ENCODE results near the gene PRRT1.

Gene PRRT1

DNA sequence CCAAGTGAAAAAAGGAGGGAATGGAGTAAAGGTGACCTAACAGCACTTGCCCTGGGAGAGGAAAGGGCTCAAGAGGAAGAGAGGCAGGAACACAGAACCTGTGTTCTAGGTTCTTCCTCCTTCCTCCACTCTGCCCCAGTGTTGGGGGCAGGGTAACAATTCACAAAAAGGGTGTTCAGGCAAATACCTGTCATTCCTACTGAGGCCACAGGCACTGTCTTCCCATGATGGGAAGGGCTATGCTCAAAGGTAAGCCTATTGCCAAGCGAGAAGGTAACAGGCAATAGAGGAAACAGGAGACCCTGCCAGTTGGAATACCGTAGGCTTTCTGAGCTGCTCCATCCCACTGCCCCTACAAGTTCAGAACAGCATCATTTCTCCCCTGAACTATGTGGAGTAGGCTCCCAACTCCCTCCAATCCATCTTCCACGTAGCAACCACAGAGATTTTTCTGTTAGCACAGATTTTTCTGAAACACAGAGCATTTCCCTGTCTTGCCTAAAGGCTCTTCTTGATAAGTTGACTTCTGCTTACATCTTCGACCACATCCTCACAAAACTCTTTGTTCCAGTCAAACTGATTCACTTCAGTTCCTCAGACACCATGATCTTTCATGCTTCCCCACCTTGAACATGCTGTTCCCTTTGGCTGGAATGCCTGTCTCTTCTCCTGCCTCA lies 21.4 kb upstream of the PRRT1 start:
- no peak for DNase-seq

DNA sequence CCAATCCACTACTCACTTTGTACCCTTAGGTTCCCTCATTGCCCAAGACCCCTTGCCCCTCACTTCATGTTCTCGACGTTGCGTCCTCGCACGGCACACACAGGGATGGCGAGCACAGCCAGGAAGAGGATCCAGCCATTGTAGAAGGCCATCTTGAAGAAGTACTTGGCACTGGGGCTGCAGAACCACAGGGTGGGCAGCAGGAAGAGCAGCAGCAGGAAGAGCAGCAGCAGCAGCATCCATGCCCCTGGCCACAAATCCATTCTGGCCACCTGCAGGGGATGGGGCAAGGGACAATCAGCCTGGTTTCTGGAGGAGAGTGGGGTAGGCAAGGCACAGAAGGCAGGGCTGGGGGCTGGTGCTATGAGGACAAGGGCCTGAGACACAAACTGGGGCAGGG lies 19.5 kb upstream of the PRRT1 start:
- DNase-seq = no peak

DNA sequence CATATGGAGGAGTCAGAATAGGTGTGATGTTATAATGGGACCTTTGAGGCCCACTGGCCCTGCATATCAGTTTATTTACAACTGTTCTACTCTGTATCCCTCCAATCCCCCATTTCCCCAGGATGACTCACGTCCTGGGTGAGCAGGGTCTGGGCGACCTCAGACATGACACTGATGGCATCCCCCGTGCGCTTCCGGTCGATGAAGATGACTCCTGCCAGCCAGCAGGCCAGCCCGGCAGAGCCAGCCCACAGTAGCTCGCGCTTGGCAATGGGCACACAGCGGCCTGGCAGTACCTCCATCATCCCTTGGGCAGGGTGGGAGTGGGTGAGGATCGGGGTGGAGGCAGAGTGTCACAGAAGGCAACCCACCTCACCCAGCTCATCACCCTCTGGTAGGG lies 18.6 kb upstream of the PRRT1 start:
- DNase-seq = no peak

DNA sequence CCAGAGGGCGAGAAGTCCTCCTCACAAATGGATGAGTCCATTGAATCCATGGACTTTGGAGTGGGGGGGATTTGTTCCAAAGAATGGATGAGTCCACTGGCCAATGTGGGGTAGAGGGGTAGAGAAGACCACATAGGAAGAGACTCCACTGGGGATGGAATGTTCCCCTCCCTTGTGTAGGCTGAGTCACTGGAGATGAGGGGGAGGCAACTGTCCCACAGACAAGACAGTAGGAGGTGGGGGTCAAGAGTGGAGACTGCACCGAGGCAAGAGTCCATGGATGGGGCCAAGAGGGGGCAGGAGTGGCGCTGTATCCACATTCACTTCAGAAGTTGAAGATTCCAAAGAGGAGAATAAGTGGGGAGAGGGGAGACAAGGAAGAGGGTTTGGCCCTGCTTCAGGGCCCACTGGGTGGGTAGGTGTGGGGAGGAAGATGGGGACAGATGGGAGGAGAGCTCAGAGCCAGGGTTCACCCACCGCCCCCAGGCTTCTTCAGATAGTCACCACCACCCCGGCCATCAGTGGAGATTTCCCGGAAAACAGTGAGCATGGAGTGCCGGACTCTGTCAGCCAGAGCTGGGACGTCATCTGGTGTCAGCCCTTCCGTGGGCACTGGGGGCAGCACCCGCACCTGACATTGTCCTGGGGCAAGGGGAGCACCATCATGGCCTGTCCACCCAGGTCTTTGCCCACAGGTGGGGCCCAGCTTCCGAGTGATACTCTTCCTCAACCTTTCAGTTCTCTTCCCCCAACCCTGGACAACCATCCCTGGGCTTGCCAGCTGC lies 17.3 kb upstream of the PRRT1 start:
- DNase-seq = no peak

DNA sequence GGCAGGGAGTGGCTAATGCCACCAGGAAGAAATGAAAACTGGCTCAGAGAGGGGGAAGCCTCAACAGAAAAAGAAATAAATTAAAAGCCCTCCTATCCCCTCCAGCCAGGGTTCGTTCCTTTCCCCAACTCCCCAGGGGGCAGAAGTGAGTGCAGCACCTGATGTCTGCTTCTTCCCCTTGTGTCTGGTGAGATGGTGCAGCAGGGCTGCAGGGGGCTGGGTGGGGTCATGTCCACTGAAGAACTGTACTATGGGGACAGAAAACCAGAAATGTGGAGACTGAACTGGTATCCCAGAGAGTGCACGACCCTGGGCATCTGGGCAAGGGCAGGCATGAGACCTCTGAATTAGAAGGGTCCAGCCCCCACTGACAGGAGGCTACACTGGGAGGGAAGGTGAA lies 16.6 kb upstream of the PRRT1 start:
- no peak for DNase-seq

DNA sequence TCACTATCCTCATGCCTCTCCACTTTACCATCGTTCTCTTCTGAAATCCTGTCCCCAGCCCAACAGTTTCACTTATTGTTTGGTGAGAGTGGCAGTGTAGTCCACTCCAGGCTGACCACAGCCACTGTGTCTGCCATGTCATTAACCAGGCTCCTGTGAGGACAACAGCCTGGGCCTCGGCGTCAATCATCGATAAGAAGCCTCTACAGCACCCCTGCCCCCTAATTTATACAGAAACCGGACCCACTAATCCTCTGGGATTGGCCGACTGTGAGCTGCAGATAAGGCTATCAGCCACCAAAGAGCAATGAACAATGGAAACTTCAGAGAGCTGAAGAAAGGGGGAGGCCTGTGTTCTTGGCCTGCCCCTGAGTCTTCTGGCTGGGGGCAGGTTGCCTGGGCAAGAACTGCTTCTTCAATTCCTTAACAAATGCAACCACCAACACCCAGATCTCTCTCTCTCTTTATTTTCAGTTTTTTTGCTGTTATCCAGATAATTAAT lies 16.1 kb upstream of the PRRT1 start:
- no peak for DNase-seq

DNA sequence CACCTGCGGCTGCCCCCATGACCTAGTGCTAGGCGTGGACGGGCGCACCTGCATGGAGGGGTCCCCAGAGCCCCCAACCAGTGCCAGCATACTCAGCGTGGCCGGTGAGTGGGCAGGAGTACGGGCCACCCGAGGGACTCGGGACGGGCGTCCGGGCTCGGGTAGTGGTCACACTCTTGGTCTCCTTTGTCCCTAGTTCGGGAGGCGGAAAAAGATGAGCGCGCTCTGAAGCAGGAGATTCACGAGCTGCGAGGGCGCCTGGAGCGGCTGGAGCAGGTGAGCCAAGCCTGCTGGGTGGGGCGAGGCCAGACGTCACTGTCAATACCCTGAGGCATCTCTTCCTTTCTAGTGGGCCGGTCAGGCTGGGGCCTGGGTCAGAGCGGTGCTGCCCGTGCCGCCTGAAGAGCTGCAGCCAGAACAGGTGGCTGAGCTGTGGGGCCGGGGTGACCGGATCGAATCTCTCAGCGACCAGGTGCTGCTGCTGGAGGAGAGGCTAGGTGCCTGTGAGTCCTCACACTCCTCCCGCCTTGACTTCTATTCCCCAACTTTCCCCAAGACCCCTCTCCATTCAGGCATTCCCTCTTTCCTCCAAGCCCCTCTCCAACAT lies 15.5 kb upstream of the PRRT1 start:
- no peak for DNase-seq

DNA sequence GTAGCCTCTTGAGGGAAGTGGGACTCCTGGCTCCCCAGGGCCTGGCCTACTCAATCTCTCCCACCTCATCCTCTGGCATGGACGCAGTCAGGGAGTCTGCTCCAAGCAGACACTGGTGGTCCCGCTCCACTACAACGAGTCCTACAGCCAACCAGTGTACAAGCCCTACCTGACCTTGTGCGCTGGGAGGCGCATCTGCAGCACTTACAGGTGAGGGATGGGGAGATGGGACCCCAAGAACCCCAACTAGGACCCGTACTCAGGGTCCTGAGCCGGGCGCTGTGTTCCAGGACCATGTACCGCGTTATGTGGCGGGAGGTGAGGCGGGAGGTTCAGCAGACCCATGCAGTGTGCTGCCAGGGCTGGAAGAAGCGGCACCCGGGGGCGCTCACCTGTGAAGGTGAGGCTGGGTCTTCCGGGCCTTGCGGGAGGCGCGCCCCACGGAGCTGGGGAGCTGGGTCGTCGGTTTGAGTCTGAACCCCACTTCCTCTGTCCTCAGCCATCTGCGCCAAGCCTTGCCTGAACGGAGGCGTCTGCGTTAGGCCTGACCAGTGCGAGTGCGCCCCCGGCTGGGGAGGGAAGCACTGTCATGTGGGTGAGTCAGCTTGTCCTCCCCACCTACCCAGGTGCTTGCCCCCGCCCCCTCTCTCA lies 14.8 kb upstream of the PRRT1 start:
- no peak for DNase-seq

DNA sequence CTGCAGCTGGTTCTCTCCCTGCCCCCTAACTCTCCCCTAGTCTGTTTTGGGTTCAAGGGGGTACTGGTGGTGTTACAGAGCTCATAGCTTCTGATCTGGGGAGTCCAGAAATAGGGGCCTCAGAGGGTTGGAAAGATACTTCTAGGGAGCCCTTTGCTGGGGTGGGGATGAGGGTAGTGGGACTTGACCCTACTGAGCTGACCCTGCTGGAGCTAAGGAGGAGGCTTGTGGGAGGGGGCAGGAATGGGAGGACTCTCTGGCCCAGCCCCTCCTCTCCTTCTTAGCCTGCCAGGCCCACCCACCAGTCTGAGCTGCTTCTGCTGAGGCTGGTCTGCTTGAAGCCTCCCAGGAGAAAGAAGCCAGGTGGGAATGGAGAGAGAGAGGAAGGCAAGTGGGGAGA lies 12.6 kb upstream of the PRRT1 start, which contains the start of gene EGFL8:
EGFL8 (plus strand) TSS at position 301 of the 400 bp plus-strand sequence. CDS start 1,571 bp downstream, outside the sequence.
- no peak for DNase-seq

DNA sequence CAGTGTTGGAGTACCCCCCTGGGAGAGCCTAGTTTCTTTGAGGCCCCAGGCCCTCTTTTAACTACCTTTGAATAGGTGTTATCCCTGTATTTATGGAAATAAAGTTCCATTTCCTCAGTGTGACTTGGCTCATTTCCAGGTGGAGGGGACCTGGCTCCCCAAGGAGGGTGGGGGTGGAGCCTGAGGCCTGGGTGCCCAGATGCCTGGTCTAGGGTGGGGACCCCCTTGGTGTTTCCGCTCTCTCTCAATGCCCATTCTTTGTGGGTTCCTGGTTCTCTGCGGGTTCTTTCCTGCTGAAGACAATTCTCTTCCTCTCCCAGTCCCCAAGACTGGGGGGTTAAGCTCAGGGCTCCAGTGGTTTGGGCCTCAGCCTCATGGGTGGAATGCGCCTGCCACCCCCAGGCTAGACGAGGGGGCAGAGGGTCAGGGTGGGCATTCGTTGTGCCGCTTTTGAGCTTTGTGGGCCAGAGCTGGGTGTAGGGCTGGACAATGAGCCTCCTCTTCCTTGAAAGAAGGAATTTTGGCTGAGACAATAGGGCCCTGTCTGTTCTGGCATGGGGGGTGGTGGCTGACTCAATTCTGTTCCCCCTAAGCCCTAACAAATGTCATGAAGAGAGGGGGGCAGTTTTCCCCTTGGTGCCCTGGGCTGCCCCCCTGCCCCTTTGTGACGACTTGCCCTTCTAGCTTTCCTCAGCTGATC lies 12.0 kb upstream of the PRRT1 start:
- DNase-seq = no peak

DNA sequence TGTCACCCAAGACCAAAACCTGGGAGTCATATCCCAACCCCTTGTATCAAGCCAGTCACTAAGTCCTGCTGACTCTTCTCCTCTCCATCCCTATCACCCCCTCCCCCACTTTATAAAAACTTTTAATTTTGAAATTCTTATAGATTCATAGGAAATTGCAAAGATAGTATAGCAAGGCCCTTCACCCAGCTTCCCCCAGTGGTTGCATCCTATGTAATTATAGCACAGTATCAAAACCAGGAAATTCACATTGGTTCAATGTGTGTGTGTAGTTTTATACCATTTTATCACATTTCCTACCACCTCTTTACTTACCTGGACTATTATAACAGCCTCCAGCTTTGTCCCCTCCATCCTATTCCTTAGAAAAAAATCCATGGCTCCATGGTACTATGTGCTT lies 6.3 kb upstream of the PRRT1 start:
- DNase-seq = no peak

DNA sequence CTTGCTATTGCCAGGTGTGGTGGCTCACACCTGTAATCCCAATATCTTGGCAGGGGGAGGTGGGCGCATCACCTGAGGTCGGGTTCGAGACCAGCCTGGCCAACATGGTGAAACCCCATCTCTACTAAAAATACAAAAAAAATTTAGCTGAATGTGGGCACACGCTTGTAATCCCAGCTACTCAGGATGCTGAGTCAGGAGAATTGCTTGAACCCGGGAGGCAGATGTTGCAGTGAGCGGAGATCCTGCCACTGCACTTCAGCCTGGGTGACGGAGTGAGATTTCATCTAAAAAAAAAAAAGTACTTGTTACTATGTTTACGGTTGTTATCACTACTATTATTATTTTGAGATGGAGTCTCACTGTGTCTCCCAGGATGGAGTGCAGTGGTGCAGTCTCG lies 5.2 kb upstream of the PRRT1 start:
- no peak for DNase-seq

DNA sequence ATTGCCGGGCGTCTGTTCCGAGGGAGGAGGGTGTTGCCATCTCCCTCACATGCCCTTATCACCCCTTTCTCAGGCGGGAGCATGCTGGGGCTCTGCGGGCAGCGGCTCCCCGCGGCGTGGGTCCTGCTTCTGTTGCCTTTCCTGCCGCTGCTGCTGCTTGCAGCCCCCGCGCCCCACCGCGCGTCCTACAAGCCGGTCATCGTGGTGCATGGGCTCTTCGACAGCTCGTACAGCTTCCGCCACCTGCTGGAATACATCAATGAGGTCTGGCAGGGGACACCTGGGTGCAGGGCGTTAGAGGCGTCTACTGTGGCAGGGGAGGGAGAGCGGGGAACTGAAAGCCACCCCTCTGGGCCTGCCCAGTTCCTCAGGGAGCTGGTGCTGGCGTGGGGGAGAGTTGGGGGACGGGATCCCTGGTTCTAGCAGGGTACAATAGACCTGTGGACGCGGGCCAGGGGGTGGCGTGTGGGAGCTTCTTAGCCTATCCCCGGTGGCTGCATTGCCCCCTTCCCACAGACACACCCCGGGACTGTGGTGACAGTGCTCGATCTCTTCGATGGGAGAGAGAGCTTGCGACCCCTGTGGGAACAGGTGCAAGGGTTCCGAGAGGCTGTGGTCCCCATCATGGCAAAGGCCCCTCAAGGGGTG lies 2.9 kb upstream of the PRRT1 start:
- peak; percentile 61 for DNase-seq

DNA sequence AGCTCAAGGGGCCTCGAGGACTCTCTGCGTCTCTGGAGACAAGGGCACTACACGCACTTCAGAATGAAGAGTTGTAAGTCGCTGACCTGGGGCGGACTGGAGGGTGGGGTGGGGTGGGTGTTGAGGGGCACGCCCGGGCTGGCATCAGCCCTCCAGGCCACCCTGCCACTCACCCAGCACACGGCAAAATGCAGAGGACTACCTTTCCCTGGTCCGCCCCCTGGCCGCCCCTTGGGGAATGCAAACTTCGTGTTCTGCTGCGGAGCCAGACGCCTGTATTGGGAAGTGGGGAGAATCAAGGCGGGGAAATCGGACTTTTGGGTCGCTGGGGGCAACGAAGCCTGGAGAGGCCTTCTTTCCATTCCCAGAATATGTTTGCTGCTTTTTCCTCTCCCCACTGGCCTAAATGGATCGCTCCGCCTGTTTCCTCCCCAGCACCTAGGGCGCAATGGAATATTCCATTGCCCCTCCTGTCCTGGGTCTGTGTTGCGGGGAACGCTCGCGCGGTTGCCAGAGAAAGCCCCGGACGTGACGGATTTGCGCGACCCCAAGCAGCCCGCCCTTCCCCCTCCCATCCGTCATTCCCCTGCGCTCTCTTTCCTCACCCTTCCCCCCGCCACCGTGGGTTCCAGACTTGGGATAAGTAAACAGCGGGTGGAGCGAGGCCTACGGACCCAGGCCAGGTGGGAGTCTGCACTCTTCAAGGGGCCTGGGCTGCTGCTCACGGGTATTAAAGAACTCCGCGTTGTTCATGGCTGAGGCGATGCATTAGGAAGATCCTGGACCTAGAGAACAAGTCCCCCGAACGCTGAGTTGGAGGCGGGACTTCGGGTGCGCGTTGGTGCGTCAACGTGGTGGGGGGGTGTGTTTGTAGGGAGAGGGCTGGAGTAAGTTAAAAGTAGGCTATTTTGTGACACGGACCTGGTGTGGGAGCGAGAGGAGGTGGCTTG lies 2.1 kb upstream of the PRRT1 start, which contains the start of gene PPT2:
PPT2 (plus strand) TSS at position 578 of the 950 bp plus-strand sequence. CDS start 454 bp downstream, outside the sequence.
- peak; percentile 83 for DNase-seq

DNA sequence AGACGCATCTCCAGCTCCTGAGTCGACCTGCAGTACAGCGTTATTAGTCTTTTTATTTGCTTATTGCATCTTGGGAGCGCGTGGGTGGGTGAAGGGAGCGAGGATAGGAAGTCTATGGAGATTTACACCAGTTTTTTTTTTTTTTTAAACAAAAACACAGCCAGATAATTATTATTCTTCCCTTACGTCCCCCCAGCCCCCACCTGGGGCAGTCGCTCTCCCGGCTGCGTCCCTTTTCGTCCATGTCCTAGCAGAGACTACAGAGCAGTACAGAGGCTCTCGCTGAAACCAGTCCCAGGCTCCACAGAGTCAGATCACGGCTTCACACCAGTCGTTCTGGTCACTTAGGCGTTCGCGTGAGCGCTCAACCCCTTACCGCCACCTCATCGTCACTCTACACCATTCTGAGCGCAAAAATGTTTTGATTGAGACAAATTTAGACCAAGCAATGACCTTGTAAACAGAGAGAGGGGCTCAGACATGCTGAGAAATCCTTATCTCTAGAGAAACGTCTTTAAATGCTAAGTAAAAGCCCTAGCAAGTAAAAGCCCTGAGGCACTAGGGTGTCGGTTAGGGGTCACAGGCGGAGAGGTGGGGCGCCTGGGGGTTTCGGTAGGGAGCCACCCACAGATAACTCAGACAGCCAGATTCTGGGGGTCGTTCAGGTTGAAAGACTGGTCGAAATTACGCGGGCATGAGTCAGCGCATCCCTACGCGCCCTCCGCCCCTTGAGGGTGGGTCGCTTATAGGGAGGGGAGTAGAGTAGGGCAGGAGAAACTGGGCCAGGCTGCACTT lies 1.2 kb upstream of the PRRT1 start:
- no peak for DNase-seq

DNA sequence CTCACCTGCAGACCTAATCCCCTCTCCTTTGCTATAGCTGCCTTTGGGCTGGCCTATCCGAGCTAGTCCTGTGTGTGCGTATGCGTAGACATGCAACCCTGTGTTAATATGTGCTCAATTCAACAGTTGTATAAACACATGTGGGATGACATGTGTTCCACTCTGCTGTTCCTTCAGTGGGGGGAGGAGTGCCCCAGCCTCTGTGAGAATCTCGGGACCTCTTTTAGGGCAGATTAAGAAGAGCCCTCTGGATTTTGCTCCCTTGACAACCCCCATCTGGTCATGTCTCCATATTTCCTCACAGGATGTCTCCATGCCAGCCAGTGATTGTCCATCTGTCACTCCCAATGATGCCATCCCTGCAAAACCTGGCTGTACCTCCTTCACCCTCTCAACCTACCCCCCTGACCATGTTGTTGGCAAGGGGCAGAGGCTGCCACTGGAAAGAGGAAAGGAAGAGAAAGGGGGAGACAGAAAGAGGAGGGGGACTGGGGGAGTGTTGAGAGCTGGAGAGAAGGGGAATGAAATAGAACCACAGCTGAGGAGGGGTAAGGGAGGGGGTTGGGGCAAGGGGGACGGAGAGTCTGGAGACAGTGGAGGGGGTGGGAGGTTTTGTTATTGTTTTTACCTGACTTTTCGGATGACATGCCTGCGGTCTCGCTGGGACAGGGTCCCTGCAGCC lies 417 bp downstream of the PRRT1 start:
- DNase-seq = no peak

DNA sequence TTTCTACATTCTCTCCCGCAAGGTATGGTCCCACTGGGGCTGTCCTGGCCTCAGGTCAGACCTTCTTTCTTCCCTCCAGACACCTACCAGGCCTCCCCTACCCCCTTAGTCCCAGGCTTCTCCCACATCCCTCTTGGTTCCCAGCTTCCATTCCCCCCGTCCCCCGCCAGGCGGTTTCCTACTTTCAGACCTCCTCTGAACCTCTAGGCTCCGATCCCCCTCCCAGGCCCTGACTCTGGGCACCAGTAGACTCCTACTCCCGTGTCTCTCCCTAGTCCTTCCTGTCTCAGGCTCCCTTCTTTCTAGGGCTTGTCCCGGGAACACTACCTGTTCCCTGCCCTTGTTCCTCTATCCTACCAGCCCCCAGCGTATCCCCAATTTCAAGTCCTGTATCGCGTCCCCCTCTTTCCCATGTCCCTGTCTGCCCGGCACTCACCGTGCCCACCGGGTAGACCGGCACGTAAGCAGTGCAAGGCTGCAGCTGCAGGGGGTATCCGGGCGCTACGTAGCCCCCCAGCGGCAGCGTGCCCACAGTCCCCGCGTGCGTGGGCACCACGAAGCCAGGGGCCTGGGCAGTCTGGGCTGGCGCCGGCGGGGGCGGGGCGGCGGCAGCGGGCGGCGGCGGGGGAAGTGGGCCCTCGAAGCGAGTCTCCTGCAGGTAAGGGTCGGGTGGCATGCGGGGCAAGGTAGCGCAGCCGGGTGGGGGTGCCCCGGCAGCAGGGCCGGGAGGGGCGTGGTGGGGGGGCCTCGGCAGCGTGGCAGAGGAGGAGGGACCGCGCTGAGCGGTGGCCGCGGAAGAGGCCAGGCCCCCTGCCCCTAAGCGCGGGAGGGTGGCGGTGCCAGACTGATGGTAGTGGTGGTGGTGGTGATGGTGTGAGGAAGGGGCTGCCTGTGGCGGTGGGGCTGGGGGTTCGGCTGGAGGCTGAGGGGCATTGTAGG lies 1.5 kb downstream of the PRRT1 start:
- DNase-seq = no peak

DNA sequence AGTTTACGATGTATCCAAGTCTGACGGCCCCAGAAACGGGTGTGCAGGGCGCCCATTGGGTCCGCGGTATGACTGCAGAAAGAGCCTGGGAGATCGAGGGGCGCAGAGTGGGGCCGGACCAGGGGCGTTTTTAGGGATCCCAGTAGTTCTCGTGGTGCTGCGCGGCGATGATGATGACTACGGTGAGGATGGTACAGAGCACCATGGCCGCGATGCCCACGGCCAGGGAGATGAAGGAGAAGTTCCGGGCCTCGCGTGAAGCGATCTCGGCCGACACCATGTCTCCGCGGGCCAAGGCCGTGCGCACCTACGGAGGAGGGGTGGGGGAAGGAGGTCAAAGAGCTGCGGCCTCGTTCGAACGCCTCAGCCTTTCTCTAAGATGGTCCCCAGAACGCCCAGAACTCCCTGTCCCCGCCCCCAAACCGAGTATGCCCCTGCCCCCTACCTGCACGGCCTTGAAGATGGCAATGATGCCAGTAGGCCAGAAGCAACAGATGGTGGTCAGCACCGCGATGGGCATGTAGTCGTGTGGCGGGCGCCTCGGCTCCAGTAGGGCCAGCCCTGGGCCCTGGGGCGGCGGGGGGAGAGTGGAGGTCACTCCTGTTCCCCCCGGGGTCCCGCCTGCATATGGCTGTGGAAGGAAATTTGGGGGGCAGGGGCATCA lies 2.5 kb downstream of the PRRT1 start:
- DNase-seq = no peak

Measured in NCI-H1436 (cell line).